HG03139 (cell line): Measurements from ENCODE around the gene C3orf33.

ENCODE experiments used
- ATAC-seq: cut with Tn5 transposase; IDR thresholded peaks from one replicate; pipeline ENCODE4 v1.9.1; 2021; ENCODE audit not compliant: unreplicated experiment

Gene C3orf33

DNA sequence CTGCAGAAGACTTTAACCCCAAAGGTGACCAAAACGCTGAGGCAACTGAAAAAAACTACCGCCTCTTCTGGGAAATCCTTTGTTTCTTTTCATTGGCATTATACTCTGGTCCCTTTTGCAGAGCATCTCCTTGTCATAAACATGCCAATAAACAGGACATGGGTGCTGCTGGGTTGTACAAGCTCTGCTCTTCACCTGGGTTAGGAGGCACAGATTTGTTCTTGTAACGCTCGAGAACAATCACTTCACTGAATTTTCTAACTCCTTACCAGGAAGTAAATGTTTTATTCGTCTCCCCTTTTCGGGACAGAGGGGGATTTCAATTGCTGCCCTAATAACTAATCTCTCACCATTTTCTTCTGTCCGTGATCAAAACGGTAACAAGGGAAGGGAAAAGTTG, 62.5 kb downstream of the C3orf33 start:
- ATAC-seq: no peak

DNA sequence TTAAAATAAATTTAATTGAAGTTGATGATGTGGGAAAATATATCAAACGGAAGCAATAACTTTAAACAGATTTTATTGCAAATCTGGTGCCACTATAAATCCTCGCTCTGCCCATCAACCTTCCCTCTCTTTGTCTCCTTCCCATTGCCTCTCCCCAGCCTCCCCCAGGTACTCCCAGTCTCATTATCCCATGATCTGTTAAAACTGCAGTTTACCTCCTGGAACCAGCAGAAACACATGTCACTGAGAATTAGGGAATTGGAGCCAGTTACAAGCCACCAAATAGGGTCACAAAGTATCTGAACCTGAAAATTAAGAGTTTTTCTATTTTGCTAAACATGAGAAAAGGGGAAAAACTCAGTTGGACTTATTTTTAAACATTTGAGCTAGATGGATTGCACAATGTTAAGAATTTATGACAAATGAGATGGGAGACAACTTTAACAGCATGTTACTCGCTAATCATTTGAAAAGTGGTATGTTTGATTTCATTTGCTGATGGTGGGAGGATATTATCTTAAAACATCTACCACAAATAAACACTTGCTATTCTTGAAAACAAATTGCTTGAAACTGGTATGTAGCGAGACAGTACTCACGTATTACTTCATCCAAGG, 63.6 kb downstream of the C3orf33 start:
- ATAC-seq: no peak

DNA sequence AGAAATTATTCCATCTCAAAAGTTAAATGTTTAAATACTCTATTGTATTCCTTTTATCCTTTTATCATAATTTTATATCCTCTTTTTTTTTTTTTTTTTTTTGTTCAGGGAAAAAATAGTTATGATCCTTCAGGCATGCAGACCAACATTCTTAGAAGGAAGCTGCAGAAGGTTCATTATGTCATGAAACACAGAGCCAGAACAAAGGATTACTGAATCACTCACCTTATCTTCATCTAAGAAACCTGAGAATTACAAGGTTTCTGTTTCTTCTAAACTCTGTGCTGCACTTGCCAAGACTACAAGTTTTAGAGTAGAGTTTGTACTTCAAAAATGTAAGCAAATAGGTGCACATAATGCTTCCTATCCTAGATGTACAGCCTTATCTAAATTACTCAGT, 64.5 kb downstream of the C3orf33 start:
- ATAC-seq: no peak

DNA sequence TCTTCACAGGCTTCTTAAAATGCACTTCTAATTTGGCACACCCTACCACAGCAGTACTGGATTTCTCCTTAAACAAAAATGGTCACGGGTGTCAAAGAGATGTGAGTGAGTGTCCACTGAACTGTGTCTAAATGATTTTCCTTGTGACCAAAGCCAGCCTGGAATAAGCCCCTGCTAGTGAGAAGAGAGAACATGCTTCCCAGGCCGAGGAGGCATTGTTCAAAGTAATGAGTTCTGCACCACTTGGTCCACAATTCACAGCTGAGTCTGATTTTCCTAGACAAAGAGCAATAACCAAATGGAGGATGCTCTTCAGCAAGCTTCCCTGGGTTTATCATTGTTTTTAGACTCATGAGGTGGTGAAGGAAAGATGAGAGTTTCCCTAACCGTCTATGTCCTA, 65.0 kb downstream of the C3orf33 start:
- ATAC-seq: no peak

DNA sequence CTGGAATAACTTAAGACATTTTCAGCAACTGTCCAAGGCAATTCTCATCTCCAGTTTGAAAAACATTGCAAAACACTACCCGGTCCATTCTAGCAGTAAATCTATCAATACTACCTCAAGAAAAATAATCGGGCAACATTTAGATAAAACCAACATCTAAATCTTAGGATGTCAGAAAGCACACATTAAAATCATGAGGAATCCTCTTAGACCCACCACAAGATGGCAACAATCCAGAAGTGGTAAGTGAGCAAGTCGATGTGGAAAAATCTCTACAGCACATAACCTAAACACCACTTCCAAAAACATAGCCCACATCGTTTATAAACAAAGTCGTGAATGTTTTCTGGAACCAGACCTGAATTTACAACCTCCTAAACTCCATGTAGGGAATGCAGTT, 66.9 kb downstream of the C3orf33 start:
- ATAC-seq: no peak

DNA sequence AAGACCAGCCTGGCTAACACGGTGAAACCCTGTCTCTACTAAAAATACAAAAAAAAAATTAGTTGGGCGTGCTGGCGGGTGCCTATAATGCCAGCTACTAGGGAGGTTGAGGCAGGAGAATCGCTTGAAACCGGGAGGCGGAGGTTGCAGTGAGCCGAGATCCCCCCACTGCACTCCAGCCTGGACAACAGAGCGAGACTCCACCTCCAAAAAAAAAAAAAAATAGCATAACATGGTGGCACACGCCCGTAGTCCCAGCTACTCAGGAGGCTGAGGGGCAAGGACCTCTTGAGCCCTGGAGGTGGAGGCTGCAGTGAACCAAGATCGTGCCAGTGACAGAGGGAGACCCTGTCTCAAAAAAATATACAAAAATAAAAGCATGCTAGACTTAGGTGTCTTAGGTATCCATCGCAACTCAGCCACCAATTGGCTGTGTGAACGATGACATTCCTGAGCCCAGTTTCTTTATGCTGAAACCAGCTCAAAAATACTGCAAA, 67.5 kb downstream of the C3orf33 start:
- no peak for ATAC-seq

DNA sequence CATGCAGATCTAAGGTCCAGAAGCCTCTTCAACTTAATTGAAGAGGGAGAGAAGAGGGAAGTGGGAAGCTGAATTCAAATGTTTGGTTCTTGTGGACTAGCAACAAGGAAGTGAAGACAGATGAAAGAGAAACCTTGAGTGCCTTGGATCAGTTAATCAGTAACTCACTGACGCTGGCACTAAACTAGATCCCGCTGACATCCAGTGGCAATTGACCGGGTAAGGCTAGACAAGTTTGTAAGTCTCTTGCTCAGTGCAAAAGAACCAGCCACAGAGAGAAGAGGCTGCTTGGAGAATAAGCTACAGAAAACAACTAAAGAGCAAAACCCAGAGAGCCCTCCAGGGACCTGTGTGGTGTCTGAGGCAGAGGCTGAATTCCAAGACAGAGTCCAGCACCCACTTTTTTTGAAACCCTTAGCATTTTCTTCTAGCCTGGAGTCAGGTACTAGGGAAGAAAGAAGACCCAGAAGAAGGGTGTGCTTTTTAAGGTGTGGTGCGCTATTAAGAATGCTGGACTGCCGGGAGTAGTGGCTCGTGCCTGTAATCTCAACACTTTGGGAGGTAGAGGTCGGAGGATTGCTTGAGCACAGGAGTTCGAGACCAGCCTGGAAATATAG, 68.1 kb downstream of the C3orf33 start:
- peak; percentile 97 for ATAC-seq

DNA sequence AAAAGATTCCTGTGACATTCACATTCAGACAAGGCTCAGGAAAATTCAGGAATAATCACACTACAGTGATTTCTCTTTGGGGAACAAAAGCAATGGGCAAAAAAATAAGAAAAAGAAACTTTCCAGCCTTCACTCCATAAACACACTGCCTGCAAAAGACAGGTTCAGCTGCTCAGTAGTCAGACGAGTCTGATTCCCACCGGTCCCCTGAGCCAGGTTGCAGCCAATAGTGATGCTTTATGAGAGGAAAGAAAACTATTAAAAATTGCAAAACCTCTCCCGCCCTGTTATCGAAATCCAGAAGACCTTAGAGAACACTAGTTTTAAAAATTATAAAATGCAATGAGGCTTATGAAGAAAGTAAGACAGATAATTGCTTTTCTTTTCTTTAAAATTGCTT, 69.7 kb downstream of the C3orf33 start:
- ATAC-seq: no peak

DNA sequence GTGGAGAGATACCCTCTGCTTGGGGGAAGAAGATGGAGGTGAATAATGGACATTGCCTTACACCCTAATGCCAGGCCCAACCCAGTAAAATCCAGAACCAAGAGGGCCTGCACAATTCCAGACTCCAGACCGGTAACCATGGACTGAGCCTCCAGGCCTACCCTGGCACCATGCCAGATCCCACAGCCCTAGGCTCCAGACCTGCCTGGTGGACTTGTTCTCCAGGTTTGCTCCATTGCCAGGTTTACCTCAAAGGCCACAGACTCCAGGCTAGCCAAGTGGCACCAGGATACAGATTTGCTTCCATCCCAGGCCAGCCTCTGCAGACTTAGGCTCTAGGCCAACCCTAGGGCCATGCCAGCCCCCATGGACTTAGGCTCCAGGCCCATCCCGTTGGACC, 75.2 kb downstream of the C3orf33 start:
- no peak for ATAC-seq

DNA sequence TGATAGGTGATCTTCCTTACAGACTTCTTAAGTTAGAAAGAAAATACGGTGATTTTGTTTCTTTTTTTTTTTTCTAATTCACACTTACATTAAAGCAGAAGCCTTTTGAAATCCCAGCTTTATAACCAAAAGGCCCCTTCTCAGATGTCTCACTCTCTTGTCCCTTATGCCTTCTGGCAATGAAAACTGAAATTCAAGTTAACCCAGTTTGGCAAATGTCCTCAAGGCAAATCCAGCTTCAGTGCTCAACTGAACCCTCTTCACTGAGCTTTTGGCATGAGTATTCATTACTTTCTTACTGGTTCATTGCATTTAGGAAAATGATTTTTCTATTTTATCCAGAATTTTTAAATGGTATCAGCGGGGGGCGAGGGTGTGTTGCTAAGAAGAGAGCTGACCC, 78.2 kb downstream of the C3orf33 start:
- no peak for ATAC-seq

DNA sequence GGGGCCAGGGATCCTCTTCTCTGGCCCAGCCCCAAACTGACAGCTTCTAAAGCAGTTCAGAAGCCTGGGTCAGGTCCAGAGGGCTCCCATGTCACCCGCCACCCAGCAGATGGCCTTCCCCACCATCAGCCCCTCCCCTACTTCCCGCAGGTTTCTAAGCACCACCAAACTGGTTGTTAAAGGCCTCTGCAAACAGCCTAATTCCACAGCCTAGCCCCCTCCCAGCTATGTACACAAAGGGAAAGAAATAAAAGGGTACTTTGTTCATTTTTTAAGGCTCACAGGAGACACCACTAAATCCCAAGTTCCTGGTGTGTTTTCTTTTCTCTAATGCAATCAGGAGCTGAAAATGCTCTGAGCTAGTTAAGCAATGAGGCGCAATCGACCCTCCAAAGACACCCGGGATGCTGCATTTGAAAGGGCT, 91.8 kb downstream of the C3orf33 start:
- no peak for ATAC-seq
